SK-N-SH (cell line): ENCODE measurements around the gene ETDB. TPM values are rescaled to one million over a fixed set of nuclear protein-coding genes. Genes with fewer than 3 reads are reported as not detected.
"Not testable (repeated sequence)": the region's sequence is repeated elsewhere in the genome, so short reads cannot be mapped to it uniquely, and the experiment has no call there.

Experiments used
- CTCF ChIA-PET: fragments of 300-600, 350-600 bp; formaldehyde crosslinking; extraction: SDS; loops from one replicate; lab custom pipeline; 2021; lab: Yijun Ruan, JAX
- POLR2A ChIA-PET: fragments of 350-600 bp; sonication (Branson Sonifier 250); formaldehyde crosslinking; extraction: SDS; loops from one replicate; lab custom pipeline; 2020; ENCODE audit warnings: antibody characterized with exemption, inconsistent platforms; lab: Yijun Ruan, JAX
- DNase-seq: peaks from one replicate; pipeline ENCODE4 v3.0.0; 2012
- H2AFZ ChIP-seq: fragments of 200-600 bp; sonication (generic); 2 replicates; pipeline ENCODE4 v1.8.1; 2016; ENCODE audit warnings: antibody characterized with exemption, mild to moderate bottlenecking, low read depth
- H3F3A ChIP-seq: fragments of 200-600 bp; sonication (generic); replicated peaks from 2 replicates; pipeline ENCODE3; 2016; ENCODE audit warnings: antibody characterized with exemption, mild to moderate bottlenecking; ENCODE audit not compliant: insufficient read depth
- H3K27ac ChIP-seq, 2 experiments: fragments of 200-500 bp in 1 of 2; fragments of 200-600 bp in 1 of 2; sonication (Bioruptor generic) in 1 of 2; sonication (generic), shearing (Covaris generic) in 1 of 2; 2 replicates each; pipeline versions ENCODE4 v1.5.1 to v1.6.1; 2014 to 2016; ENCODE audit warnings: low read depth in 2 of 2, inconsistent platforms in 1 of 2, low read length in 1 of 2, mild to moderate bottlenecking in 1 of 2, mixed read lengths in 1 of 2
- H3K27me3 ChIP-seq: fragments of 200-600 bp; sonication (generic), shearing (Covaris generic); 2 replicates; pipeline ENCODE4 v1.6.1; 2016; ENCODE audit warnings: mixed run types; ENCODE audit not compliant: insufficient read depth
- H3K36me3 ChIP-seq, 2 experiments: fragments of 200-500 bp in 1 of 2; fragments of 200-600 bp in 1 of 2; sonication (Bioruptor generic) in 1 of 2; sonication (generic) in 1 of 2; replicated peaks in 1 of 2; 2 replicates each; pipeline versions ENCODE3 to v1.5.1; 2014 to 2016; ENCODE audit warnings: low read length in 1 of 2, mild to moderate bottlenecking in 1 of 2; ENCODE audit not compliant: insufficient read depth in 2 of 2, control insufficient read depth in 1 of 2
- H3K4me1 ChIP-seq, 2 experiments: fragments of 200-500 bp in 1 of 2; fragments of 200-600 bp in 1 of 2; sonication (Bioruptor generic) in 1 of 2; sonication (generic), shearing (Covaris generic) in 1 of 2; 2 replicates each; pipeline versions ENCODE4 v1.5.1 to v1.6.1; 2014 to 2016; ENCODE audit warnings: low read depth in 1 of 2, low read length in 1 of 2, mixed run types in 1 of 2; ENCODE audit not compliant: insufficient read depth in 2 of 2, control insufficient read depth in 1 of 2
- H3K4me2 ChIP-seq: fragments of 200-600 bp; sonication (generic), shearing (Covaris generic); 2 replicates; pipeline ENCODE4 v1.6.1; 2017; ENCODE audit warnings: mixed run types
- H3K4me3 ChIP-seq, 2 experiments: fragments of 200-500 bp in 1 of 2; fragments of 200-600 bp in 1 of 2; sonication (Bioruptor generic) in 1 of 2; sonication (generic), shearing (Covaris generic) in 1 of 2; 2 replicates each; pipeline versions ENCODE4 v1.5.1 to v1.8.1; 2014 to 2016; ENCODE audit warnings: low read depth in 2 of 2, inconsistent platforms in 1 of 2, low read length in 1 of 2, mild to moderate bottlenecking in 1 of 2, mixed read lengths in 1 of 2, moderate library complexity in 1 of 2
- H3K79me2 ChIP-seq: fragments of 200-600 bp; sonication (generic); 2 replicates; pipeline ENCODE4 v1.8.1; 2017; ENCODE audit warnings: mild to moderate bottlenecking; ENCODE audit not compliant: insufficient read depth
- H3K9ac ChIP-seq: fragments of 200-600 bp; sonication (generic); 2 replicates; pipeline ENCODE4 v1.6.1; 2017; ENCODE audit warnings: mixed run types
- H3K9me2 ChIP-seq: fragments of 200-600 bp; sonication (generic); 2 replicates; pipeline ENCODE4 v1.6.1; 2017; ENCODE audit warnings: mixed run types
- H3K9me3 ChIP-seq: fragments of 200-600 bp; sonication (generic); 2 replicates; pipeline ENCODE4 v1.6.1; 2017; ENCODE audit warnings: mixed run types, mild to moderate bottlenecking, moderate library complexity
- H4K20me1 ChIP-seq: fragments of 200-600 bp; sonication (generic); 2 replicates; pipeline ENCODE4 v1.6.1; 2017; ENCODE audit warnings: mild to moderate bottlenecking, mixed run types; ENCODE audit not compliant: insufficient read depth
- CTCF ChIP-seq: fragments of 200-600 bp; sonication (generic); IDR thresholded peaks from 2 replicates; pipeline ENCODE4 v1.6.1; 2017; ENCODE audit warnings: antibody characterized with exemption, mild to moderate bottlenecking, moderate library complexity
- ELF1 ChIP-seq: IDR thresholded peaks from 2 replicates; pipeline ENCODE4 v1.4.0; 2012
- EZH2phosphoT487 ChIP-seq: fragments of 200-600 bp; sonication (generic); IDR thresholded peaks from 2 replicates; pipeline ENCODE4 v1.6.1; 2017; ENCODE audit warnings: low read depth, mixed run types, mild to moderate bottlenecking, antibody characterized with exemption, moderate library complexity, borderline replicate concordance
- FOXJ3 ChIP-seq: sonication (generic); formaldehyde crosslinking; IDR thresholded peaks from 2 replicates; pipeline ENCODE4 v1.5.1; 2020; ENCODE audit warnings: mild to moderate bottlenecking, missing genetic modification reagents
- FOXM1 ChIP-seq: IDR thresholded peaks from 2 replicates; pipeline ENCODE4 v1.4.0; 2012; ENCODE audit warnings: low read depth, mild to moderate bottlenecking
- JUND ChIP-seq: IDR thresholded peaks from 2 replicates; pipeline ENCODE4 v1.4.0; 2012
- MAX ChIP-seq: IDR thresholded peaks from 2 replicates; pipeline ENCODE4 v1.4.0; 2012; ENCODE audit warnings: low read depth
- MEF2A ChIP-seq: IDR thresholded peaks from 2 replicates; pipeline ENCODE4 v1.4.0; 2012; ENCODE audit warnings: low read depth, borderline replicate concordance
- MXI1 ChIP-seq: IDR thresholded peaks from 2 replicates; pipeline ENCODE4 v1.6.1; 2012; ENCODE audit warnings: mild to moderate bottlenecking, low read depth, low read length, improper control_type of control experiment
- NFIC ChIP-seq: IDR thresholded peaks from 2 replicates; pipeline ENCODE4 v1.4.0; 2012; ENCODE audit warnings: borderline replicate concordance
- NRF1 ChIP-seq: IDR thresholded peaks from 2 replicates; pipeline ENCODE4 v1.6.1; 2012; ENCODE audit warnings: low read depth, mild to moderate bottlenecking, low read length
- POLR2AphosphoS5 ChIP-seq: IDR thresholded peaks from 2 replicates; pipeline ENCODE4 v1.6.1; 2012; ENCODE audit warnings: low read depth, low read length
- REST ChIP-seq: IDR thresholded peaks from 2 replicates; pipeline ENCODE4 v1.6.1; 2012; ENCODE audit warnings: mild to moderate bottlenecking, low read depth, low read length, moderate library complexity
- RFX5 ChIP-seq: IDR thresholded peaks from 2 replicates; pipeline ENCODE4 v1.6.1; 2012; ENCODE audit warnings: mild to moderate bottlenecking, improper control_type of control experiment, low read length
- SMC3 ChIP-seq: IDR thresholded peaks from 2 replicates; pipeline ENCODE4 v1.6.1; 2012; ENCODE audit warnings: low read depth, low read length, improper control_type of control experiment
- TAF1 ChIP-seq: IDR thresholded peaks from 2 replicates; pipeline ENCODE4 v1.6.1; 2012; ENCODE audit warnings: low read depth, mild to moderate bottlenecking, low read length, moderate library complexity, borderline replicate concordance
- ZBTB33 ChIP-seq: IDR thresholded peaks from 2 replicates; pipeline ENCODE4 v1.4.0; 2012; ENCODE audit warnings: low read depth, borderline replicate concordance
- WGBS: methylation state at CpG from one replicate; pipeline ENCODE4 v1.1.6; 2017; ENCODE audit warnings: low lambda C conversion rate; 5-methylcytosine and 5-hydroxymethylcytosine counted together
- polyA plus RNA-seq, 3 experiments: library from polyadenylated mRNA; depleted of rRNA; stranded (reverse); fragments of >200 nt; gene quantifications; 2 replicates each; pipeline ENCODE4 v1.2.3, GENCODE V29; 2012

The ETDB gene
- polyA plus RNA-seq, 1 of the 3 experiments (the other 2 are of a cell fraction) = not detected

GRCh38 chrX:135097196-135097744 is 23.1 kb downstream of the ETDB start:
- H3K36me3 ChIP-seq, H2AFZ ChIP-seq, H3K27me3 ChIP-seq, H3K27ac ChIP-seq, H3K9ac ChIP-seq, POLR2A ChIA-PET, H4K20me1 ChIP-seq, H3K79me2 ChIP-seq, H3K9me3 ChIP-seq, H3K9me2 ChIP-seq, H3F3A ChIP-seq, DNase-seq, H3K4me3 ChIP-seq, H3K4me1 ChIP-seq: not testable (repeated sequence)
- CTCF ChIA-PET = interaction anchor here (4.0 kb wide), 1 partner anchor 11 kb away, joined by 16 read pairs; no protein-coding TSS in a partner anchor
- H3K4me2 ChIP-seq = peak overlapping the region; percentile 66; the same call in 1 of the 2 replicates
- WGBS = 45% methylated on average over 9 of the region's 15 CpGs

GRCh38 chrX:135095715-135096114 is 24.6 kb downstream of the ETDB start:
- Histone ChIP-seq H3K9me3 (no peaks in the 10 kb centered on the region), H3K4me3 (no peak overlapping the region), H3K4me1 (no peaks in the 10 kb centered on the region; a peak in 1 of 4 replicates), H4K20me1 (no peaks in the 10 kb centered on the region), H3K9me2 (no peaks in the 10 kb centered on the region), H3K36me3 (no peaks in the 10 kb centered on the region), H2AFZ (no peak overlapping the region), H3K27ac (no peak overlapping the region)
- POLR2A ChIA-PET = no interaction called here
- WGBS = 33% methylated on average over 4 of the region's 5 CpGs
- TF ChIP-seq NFIC (no peak), ZBTB33 (no peak), NRF1 (no peak), FOXJ3 (no peak), POLR2AphosphoS5 (no peak), ELF1 (no peak), SMC3 (no peak), FOXM1 (no peak), TAF1 (no peak), CTCF (no peak), EZH2phosphoT487 (no peak), MXI1 (no peak), MAX (no peak), MEF2A (no peak), JUND (no peak), RFX5 (no peak), REST (no peak)
- TF ChIP-seq, all 33 proteins: peak for 0
- peaks cover 5% of the 10 kb centered on the region; the same call in 1 of the 2 replicates for H3K27me3 ChIP-seq
- H3K9ac ChIP-seq = no peak overlapping the region
- no peak overlapping the region for H3K4me2 ChIP-seq
- CTCF ChIA-PET = interaction anchor here (4.0 kb wide), 1 partner anchor 9 kb away, joined by 16 read pairs; no protein-coding TSS in a partner anchor
- H3F3A ChIP-seq = no peaks in the 10 kb centered on the region
- DNase-seq = no peak
- H3K79me2 ChIP-seq = no peaks in the 10 kb centered on the region
